ENCODE data around the gene RPP25L.

The RPP25L gene

GRCh38 chr9:34565856-34566255, 46.0 kb downstream of the RPP25L start:
- DNase-seq, result no peak

DNA sequence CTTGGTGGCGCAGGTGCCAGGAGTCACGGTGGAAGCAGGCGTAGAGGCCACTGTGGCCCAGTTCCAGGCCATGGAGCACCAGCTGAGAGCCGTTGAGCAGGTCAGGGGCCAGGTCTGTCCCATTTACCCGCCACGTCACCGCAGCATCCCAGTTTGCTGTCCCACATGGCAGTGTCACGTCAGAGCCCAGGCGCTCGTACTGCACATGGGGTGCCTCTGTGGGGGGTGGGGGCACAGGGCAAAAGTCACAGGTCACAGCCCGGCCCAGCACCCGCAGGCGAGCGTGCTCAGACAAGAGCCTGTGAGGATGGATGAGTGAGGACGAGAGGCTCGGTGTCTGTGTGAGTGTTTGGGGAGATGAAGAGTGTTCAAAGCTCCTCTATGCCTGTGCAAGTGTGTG, 47.3 kb downstream of the RPP25L start:
- no peak for DNase-seq

DNA sequence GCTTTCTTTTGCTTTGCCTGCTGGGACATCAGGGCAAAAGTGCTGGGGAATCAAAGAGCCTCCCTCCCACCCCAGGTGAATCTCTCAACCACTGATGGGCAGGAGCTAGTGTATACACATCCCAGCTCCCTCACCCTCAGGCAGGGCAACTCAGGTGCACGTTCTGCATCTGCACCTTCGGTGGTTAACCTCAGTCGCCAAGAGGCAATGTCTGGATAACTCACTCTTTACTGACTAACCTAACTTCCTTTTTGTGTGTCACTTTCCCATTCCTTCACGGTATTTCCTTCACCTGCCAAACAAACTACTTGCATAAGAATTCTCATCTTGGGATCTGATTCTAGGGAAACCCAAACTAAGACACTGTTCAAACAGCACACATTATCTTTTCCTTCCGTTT, 48.6 kb downstream of the RPP25L start:
- DNase-seq, result no peak

DNA sequence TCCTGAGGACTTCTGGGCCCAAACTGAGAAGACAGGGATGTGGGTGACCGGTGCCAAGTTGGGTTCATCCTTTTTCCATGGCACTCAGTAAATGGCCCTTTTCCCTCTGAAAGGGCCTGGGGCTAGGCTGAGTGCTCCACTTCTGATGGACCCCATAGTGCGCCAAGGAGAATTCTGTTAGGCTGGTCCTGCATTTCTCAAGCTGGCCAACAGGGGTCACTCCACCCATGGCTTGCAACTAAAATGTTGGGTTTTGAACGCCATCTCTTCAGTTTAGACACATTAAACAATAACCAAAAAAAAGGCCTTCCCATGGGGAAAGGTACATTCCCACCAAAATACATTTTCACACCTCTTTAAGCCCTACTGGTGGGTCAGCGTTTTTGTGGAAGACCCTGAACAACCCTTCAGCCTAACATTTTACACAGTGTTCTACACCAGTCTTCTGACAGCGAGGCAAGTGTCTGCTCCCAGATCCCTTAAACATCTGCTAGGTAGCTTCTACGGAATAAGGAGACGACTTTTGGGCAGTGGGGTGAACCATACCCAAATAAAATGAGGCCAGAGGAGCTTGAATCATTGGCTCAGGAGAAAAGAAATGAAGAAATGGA, 49.7 kb downstream of the RPP25L start:
- no peak for DNase-seq

- no peak for DNase-seq
Measured at GRCh38 chr9:34560599-34561214, 51.2 kb downstream of the RPP25L start.

Measured in EL (cell line).